NCI-H1417 treated with DMSO at 0.1 percent for 48 hours (cell line): ENCODE results near the gene THAP9.
A peak's percentile ranks its signal among the peaks of the same experiment; 100 is the strongest.
"Not testable (repeated sequence)": the region's sequence is repeated elsewhere in the genome, so short reads cannot be mapped to it uniquely, and the experiment has no call there.

ENCODE experiments used
- DNase-seq: peaks from one replicate; lab custom pipeline; 2025; lab: John Stamatoyannopoulos, UW

THAP9 gene

DNA sequence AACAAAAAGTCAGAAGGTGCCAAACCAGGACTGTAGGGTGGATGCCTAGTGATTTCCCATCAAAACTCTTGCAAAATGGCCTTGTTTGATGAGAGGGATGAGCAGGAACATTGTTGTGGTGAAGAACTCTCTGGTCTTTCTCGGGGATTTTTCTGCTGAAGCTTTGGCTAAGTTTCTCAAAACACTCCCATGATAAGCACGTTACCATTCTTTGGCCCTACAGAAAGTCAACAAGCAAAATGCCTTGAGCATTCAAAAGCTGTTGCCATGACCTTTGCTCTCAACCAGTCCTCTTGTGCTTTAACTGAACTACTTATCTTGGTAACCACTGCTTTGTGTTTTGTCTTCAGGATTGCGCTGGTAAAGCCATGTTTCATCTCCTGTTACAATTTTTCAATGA is 6.6 kb upstream of the THAP9 start:
- DNase-seq, result no peak

DNA sequence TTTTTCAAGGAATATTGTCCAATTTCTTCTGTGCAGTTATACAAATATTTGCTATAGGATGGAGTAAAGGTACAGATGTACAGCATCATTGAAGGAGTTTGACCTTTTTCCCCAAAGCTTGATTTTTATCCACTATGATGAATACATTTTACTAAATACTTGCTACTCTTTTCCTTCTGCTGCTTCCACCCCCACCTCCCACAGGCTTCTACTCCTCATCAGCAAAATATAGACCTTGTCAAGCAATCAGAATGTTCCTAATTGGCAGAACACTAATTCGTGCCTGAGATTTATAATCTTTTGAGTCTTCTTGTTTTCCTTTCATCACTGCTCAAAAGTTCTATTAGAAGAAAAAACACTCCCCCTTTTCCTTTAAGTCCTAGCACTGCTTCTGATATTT is 3.8 kb upstream of the THAP9 start:
- DNase-seq, result no peak

DNA sequence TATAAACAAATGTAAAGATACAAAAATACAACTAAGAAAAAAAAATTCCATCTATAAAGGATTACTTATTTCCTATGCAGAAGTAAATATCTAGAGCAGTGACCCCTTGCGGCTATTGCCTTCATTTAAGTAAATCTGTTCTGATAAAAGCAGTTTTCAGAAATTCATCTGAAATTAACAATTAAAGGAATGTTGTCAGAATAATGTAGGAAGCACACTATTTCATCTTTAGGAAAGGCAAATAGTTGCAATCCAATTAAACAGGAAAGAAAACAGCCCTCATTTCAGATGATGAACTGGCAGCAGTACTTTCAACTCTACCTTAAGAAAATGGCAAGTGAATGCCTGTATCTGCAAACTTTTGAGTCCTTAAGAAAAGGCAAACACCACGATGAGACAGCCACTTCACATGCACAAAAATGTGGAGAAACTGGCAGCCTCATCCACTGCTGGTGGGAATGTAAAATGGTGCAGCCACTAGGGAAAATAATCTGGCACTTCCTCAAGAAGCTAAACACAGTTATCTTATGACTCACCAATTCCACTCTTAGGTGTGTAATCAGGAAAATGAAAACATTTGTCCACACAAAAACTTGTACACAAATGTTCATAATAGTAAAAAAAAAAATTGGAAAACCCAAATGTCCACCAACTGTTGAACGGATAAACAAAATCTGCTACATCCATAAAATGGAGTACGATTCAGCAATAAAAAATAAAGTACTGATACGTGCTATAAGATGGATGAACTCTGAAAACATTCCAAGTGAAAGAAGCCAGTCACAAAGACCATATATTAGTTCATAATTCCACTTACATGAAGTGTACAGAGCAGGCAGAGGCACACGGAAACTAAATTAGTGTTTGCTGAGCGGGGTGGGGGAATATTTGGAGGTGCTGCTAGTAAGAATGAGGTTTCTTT is 2.0 kb upstream of the THAP9 start:
- no peak for DNase-seq

DNA sequence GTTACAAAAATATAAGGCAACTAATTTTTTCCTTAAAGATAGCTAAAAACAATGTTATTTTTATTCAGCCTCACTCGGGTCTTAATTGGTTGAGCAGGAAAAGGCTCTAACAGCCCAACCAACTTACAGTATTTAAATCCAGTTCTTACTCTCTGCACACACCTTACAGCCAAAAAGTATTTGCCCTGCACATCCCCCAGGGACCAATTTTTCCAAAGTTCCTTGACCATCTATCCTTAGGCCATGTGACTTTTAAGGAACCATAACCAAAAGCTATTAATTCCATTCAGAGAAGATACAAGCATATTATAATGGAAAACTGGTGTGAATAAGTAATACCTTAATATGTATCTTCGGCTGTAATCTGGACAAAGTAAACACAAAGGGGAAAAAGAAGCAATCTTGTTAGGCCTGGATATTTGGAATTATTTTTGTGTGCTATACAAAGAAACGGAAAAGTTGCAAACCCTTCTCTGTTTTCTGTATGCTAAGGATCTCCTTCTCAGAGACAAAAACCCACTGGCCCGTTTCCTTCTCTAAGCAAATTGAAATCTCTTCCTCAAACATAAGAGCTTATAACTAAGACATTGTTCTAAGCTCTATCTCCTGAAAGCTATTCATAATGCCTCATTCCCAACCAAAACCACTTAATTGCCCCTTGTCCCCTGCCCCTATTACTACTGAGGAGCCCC is 1.0 kb upstream of the THAP9 start:
- no peak for DNase-seq

DNA sequence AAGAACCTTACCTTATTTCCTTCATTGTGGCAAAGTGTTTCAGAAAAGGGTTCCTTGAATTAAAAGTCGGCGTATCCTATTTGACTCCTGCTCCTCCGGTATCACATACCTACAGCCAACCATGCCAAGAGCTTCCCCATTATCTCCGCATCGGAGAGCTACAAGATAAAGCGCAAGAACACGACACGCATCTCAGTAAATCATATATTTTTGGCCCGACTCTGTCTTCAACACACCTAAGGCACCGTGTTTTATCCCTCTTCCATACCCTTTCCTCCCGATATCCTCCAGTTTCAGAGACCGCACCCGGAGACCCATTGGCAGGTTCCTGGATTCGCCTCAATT is 497 bp upstream of the THAP9 start:
- DNase-seq, result peak; percentile 26

DNA sequence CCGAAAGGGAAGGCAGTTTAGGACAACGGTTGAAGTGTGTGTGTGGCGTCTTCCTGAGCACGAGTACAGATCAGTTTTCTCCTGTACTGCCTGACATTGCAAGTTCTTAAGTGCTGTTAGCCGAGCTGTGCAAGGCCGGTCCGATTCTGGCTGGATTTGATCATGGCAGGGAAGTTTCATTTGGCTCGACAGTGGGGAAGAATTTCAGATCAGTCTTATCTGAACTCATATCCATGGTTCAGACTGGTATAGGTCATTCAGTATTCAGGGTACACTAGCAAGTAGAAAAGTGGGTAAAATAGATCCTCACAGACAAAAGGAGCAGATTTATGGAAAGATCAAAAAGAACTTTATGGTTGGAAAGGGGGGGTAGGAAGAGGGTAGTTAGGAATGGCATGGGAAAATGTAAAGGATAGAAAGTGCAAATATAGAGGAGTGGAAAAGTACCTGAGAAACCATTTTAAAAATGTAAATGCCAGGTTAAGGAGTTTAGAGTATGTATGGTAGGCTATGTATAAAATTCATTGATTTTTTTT is 716 bp downstream of the THAP9 start:
- DNase-seq, result no peak

DNA sequence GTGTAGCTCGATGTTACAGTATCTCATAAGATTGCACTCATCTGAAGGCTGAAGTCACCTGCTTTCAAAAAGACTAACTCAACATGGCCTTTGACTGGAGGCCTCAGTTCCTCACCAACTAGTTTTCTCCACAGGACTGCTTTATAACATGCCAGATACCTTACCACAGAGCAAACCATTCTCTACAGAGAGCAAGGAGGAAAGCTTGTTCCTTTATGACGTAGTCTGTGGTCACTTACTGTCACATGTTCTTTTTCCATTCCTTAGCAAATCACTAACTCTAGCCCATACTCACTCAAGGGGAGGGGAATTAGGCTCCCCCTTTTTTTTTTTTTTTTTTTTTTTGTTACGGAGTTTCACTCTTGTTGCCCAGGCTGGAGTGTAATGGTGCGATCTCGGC is 3.2 kb downstream of the THAP9 start:
- DNase-seq, result no peak

DNA sequence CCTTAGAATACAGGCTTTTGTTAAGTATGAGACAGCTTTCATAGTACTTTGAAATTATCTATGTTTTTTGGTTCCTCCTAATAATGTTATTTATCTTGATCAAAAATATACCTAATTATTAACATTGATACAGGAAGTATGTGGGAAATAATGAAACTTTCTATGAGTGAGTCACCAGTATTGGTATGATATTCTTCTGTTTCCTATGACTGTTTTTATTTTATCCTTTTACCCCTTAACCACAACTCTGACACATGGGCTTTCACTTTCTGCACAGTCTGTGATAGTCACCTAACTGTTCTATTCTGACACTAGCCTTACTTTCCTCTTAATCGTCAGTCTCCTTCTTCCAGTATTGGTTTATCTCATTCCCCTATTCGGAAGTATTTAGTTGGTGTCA is 4.7 kb downstream of the THAP9 start:
- DNase-seq, result no peak

DNA sequence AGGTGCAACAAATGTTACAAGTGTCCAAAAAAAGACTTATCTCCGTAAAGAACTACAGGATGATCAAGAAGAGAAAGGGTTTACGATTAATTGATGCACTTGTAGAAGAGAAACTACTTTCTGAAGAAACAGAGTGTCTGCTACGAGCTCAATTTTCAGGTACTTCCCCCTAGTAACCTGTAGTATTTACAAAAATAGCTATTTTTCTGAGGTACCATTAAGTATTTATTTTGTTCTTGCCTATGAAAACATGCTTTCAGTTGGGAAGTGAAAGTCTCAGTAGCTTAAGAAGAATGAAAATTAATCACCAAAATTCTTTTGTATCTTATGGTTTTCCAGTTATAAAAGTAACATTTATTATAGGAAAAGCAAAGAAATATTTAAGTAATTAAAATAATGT is 5.9 kb downstream of the THAP9 start:
- DNase-seq, result no peak

DNA sequence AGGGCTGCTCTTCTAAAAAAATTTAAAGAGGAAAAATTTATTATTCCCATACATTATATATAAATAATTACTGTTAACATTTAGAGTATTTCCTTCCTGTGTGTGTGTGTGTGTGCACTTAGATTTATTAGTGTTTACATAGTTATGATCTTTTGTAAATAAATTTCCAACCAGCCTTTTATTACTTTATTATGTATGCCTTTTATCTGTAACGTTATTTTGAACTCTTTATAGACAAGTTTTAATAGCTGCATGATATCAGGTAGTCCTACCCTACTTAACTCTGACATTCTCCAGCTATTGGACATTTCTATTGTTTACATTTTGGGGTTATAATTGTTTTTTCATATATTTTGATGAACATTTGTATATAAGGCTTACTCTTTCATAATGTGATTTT is 8.8 kb downstream of the THAP9 start:
- DNase-seq, result no peak

DNA sequence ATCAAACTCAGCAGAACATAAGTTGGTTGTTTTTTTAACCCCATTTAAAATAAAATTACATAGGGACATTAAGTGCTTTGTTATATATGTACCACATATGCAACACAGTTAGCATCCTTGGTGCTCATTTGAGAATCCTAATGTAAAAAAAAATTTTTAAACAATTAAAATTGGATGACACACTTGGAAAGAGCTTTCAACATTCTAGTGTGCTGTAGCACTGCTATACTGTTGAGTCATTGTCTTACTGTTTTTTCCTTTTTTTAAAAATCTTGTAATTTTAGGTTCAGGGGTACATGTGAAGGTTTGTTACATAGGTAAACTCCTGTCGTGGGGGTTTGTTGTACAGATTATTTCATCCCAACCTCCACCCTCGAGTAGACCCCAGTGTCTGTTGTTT is 12.8 kb downstream of the THAP9 start:
- DNase-seq, result no peak

DNA sequence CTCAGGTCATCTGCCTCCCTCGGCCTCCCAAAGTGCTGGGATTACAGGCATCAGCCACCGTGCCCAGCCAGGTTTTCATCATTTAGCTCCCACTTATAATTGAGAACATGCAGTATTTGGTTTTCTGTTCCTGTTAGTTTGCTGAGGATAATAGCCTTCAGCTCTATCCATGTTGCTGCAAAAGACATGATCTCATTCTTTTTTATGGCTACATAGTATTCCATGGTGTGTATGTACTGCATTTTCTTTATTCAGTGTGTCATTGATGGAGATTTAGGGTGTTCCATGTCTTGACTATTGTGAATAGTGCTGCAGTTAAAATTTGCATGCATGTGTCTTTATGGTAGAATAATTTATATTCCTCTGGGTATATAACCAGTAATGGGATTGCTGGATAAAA is 13.4 kb downstream of the THAP9 start:
- not testable (repeated sequence) for DNase-seq

DNA sequence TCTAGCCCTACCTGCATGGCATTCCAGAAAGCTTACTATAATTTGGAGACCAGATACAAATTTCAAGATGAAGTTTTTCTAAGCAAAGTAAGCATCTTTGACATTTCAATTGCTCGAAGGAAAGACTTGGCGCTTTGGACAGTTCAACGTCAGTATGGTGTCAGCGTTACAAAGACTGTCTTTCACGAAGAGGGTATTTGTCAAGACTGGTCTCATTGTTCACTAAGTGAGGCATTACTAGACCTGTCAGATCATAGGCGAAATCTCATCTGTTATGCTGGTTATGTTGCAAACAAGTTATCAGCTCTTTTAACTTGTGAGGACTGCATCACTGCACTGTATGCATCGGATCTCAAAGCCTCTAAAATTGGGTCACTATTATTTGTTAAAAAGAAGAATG is 17.6 kb downstream of the THAP9 start:
- no peak for DNase-seq

DNA sequence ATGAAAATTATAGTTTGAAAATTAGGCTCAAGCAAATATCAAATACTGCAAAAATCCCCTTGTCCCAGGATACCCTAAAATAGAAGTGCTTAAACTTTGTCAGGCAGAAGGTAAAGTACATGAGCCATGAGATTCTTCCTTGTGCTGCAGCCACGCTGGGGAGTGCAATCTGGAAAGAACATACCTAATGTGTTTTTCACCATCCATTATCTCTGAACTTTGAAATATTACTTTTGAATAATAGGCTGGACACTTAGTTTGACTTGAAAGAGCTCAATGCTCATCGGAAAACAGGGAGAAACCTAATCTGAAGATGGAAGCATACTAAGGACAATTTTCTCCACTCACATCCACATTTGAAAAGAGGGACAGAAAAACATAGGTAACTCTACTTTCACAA is 18.9 kb downstream of the THAP9 start:
- no peak for DNase-seq

DNA sequence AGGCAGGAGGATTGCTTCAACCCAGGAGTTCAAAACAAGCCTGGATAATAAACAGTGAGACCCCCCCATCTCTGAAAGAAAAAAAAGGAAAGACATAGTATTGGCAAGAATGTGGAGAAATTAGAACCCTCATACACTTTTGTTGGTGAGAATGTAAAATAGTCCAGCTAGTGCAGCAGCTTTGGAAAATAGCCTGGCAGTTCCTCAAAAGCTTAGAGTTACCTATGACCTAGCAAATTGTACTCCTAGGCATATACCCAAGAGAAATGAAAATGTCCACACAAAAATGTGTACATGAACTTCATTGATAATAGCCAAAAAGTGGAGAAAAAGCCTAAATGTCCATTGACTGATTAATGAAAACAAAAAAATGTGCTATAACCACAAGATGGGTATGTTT is 21.3 kb downstream of the THAP9 start:
- DNase-seq, result no peak

DNA sequence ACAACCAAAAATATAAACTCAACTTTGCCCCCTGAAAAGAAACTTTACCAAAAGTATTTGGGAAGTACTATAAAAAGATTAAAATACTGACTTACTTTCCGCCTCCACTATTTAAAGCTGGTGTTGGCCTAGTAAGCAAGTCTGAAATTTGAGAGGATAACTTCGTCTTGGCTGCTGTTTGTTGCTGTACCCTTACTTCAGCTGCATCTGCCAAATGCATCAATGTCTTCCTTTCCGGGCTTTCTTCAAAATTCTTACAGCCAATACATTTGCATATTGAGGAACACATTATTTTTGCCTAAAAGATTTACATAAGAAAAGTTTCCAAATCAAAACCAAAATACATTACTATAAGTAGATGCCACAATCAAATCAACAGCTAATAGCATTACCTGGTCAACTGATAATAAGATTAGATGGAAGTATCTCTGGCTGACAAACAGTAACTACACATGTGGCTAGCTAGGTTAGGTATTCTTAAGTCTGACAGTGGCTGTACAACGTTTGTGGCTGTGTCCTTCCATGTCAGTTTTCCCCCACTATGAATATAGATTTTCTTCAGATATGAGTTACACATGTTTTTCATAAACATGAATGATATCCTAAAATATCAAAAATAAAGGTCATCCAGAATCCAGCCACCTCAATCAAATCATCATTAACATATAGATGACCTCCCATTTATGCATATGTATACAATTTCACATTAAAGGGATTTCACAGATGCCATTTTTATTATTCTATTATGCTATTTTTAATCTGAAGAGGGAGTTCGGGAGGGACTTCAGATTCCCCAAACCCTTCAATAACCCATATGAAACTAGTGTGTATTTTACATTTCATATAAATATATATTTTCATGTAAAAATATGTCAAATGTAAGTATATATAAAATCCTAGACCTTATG is 30.6 kb downstream of the THAP9 start:
- DNase-seq, result no peak

DNA sequence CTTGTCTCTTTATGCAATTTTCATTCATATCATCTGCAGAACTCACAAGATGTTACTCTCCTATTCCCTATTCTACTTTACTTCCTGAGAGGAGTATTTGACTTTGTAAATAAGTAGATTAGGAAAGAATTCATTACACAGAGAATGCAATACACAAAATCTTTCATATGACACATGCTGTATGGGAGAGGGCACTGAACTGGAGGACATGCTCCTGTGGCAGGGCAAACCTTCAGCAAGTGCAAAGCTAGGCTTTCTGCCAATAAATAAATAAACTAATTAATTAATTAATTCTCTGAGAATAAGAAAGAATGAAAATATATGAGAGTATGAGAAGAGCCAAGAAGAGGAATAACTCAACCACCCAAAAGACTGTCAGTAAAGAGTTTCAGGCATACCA is 33.9 kb downstream of the THAP9 start:
- DNase-seq, result no peak

DNA sequence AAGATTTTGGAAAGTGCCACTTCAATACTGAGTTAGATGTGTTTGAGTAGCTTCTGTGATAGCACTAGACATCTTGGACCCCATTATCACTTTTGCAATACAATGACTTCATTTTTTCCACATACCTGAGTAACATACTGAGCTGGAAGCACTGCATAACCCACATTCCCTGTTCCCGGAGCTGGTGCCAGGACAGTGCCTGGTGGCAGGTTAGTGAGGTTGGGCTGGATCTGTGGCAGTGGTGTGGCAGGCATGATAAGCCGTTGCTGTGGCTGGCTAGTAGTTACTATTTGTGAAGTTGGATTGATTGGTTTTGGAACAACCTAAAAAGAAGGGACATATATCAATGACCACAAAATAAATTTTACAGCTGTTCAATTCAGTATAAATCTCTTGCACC is 38.9 kb downstream of the THAP9 start:
- DNase-seq, result no peak

DNA sequence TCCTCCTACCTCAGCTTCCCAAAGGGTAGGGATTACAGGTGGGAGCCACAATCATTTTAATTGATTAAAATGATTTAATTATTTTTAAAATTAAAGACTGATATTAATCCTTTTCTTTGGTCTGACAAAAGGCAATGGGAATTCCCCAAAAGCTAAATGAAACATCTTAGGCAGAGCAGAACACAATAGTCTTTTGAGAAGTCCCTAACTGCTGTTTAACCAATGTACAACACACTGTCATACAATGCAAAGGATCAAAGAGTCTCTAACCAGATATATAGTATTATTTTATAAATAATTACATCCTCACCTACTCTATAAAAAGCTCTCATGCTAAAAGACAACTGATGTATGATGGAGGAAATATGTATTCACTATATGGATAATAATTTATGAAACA is 47.0 kb downstream of the THAP9 start:
- DNase-seq, result no peak

DNA sequence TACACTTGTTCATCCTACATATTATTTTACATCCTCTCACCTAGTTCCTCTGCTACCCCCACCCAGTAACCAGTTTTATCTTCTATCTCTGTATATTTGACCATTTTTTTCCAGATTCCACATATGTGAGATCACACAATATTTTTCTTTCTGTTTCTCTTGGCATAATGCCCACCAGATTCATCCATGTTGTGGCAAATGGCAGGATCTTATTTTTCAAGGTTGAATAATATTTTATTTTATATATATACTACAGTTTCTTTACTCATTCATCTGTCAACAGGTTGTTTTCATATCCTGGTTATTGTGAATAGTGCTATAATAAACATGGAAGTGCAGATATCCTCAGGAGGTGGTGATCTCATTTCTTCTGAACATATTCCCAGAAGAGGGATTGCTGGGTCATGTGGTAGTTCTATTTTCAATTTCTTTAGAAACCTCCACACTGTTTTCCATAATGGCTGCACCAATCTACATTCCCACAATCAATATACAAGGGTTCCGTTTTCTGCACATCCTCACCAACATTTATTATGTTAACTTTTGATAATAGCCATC is 48.2 kb downstream of the THAP9 start:
- DNase-seq, result no peak

DNA sequence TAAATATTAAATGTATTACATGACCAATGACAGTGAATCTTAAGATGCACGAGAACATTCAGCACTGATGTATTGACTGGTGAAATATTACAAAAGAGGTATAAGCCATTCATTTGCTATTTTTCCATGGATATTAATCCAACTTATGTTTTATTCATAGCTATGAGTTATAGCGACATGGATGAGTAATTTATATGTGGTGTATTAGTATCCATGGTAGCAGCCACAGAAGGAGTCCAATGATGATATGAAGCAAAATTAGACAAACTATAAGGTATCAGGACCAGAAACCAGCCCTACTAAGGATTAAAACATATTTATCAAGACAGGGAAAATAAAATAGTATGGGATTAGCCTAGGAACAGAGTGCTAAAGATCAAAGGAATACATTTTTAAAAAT is 50.7 kb downstream of the THAP9 start:
- no peak for DNase-seq

DNA sequence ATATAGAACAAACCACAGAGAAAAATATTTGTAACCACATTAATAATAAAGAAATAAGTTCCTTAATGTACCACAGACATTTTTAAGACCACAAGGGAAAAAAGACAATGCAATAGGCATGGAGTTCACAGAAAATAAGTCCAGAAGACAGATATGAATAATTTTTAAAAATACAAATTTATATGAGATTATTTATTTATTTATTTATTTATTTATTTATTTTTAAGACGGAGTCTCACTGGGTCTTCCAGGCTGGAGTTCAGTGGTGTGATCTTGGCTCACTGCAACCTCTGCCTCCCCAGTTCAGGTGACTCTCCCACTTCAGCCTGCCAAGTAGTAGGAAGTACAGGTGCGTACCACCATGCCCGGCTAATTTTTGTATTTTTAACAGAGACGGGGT is 53.7 kb downstream of the THAP9 start:
- no peak for DNase-seq
